GM12878 (cell line): ENCODE measurements around the gene EPOP.
A peak's percentile ranks its signal among the peaks of the same experiment; 100 is the strongest.

Experiments
- CBX5 ChIP-seq: sonication (generic); IDR thresholded peaks from 2 replicates; pipeline ENCODE4 v1.6.1; 2016; ENCODE audit warnings: low read depth, moderate library complexity, mild to moderate bottlenecking, inconsistent platforms
- CEBPB ChIP-seq, 2 experiments: fragments of 150-350 bp in 1 of 2; IDR thresholded peaks; 2 replicates each; pipeline ENCODE4 v1.6.1; 2012 to 2014; ENCODE audit warnings: low read depth in 2 of 2, low read length in 2 of 2, borderline replicate concordance in 1 of 2, inconsistent platforms in 1 of 2
- CREM ChIP-seq: IDR thresholded peaks from 2 replicates; pipeline ENCODE4 v1.6.1; 2014; ENCODE audit warnings: antibody characterized with exemption, low read depth
- EP300 ChIP-seq, 2 experiments: fragments of 150-350 bp in 1 of 2; IDR thresholded peaks; 2 replicates each; pipeline ENCODE4 v1.6.1; 2011 to 2012; ENCODE audit warnings: low read depth in 2 of 2, low read length in 2 of 2, borderline replicate concordance in 1 of 2, improper control_type of control experiment in 1 of 2, inconsistent platforms in 1 of 2; ENCODE audit not compliant: control insufficient read depth in 1 of 2
- HDAC2 ChIP-seq: fragments of 200-600 bp; sonication (generic); IDR thresholded peaks from 2 replicates; pipeline ENCODE4 v1.6.1; 2017
- NRF1 ChIP-seq: conservative IDR thresholded peaks from 2 replicates; pipeline ENCODE4 v1.6.1; 2011; ENCODE audit warnings: mild to moderate bottlenecking, low read depth, low read length, improper control_type of control experiment
- POLR2A ChIP-seq: IDR thresholded peaks from 2 replicates; pipeline ENCODE4 v1.6.1; 2011; ENCODE audit warnings: low read depth, mild to moderate bottlenecking, low read length
- POU2F2 ChIP-seq: IDR thresholded peaks from 3 replicates; pipeline ENCODE4 v1.6.1; 2011; ENCODE audit warnings: low read depth, mild to moderate bottlenecking, low read length, borderline replicate concordance
- SMARCA5 ChIP-seq: fragments of 450-650 bp; IDR thresholded peaks from 2 replicates; pipeline ENCODE4 v1.6.1; 2017; ENCODE audit warnings: mild to moderate bottlenecking
- TBL1XR1 ChIP-seq: IDR thresholded peaks from 2 replicates; pipeline ENCODE4 v1.6.1; 2012; ENCODE audit warnings: low read depth, low read length, improper control_type of control experiment
- TF ChIP-seq, protein P1 (sequence below): IDR thresholded peaks from 2 replicates; pipeline ENCODE4 v1.6.1; 2012; ENCODE audit warnings: low read depth, low read length, improper control_type of control experiment
- TF ChIP-seq, protein P2 (sequence below): IDR thresholded peaks from 2 replicates; pipeline ENCODE4 v1.6.1; 2011; ENCODE audit warnings: low read depth, mild to moderate bottlenecking, low read length, moderate library complexity, borderline replicate concordance; ENCODE audit errors: extremely low read depth
- TF ChIP-seq, protein P3 (sequence below): fragments of 450-650 bp; formaldehyde crosslinking; IDR thresholded peaks from 2 replicates; pipeline ENCODE4 v1.5.0; 2022; ENCODE audit warnings: mild to moderate bottlenecking, missing genetic modification characterization
- TF ChIP-seq, protein P4 (sequence below), 3 experiments: IDR thresholded peaks in 2 of 3; conservative IDR thresholded peaks in 1 of 3; 2 replicates each; pipeline ENCODE4 v1.5.1; 2011; ENCODE audit warnings: low read depth in 3 of 3, low read length in 3 of 3, mild to moderate bottlenecking in 3 of 3, control low read depth in 2 of 3, moderate library complexity in 2 of 3, inconsistent platforms in 1 of 3, mixed read lengths in 1 of 3; ENCODE audit not compliant: control insufficient read depth in 2 of 3, insufficient read depth in 1 of 3; ENCODE audit errors: extremely low read depth in 1 of 3

DNA sequence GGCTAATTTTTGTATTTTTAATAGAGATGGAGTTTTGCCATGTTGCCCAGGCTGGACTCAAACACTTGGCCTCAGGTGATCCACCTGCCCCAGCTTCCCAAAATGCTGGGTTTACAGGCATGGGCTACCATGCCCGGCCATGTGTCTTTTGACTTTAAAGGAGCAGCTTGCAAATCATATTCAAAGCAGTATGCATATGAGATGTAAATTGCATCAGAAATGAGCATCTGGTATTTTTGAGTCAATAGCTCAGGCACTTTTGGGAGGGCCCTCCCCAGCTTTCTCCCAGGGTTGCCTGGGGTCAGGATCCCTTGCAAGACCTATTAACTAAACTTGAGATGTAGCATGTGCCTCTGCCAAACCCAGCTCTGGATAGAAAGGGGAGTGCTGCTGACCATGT lies 21.5 kb downstream of the EPOP start:
- TF ChIP-seq SMARCA5, result no peak
- TF ChIP-seq, protein P1, sequence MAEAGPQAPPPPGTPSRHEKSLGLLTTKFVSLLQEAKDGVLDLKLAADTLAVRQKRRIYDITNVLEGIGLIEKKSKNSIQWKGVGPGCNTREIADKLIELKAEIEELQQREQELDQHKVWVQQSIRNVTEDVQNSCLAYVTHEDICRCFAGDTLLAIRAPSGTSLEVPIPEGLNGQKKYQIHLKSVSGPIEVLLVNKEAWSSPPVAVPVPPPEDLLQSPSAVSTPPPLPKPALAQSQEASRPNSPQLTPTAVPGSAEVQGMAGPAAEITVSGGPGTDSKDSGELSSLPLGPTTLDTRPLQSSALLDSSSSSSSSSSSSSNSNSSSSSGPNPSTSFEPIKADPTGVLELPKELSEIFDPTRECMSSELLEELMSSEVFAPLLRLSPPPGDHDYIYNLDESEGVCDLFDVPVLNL, result no peak
- peak; percentile 65; the same call in 1 of the 3 replicates for TF ChIP-seq POU2F2
- TF ChIP-seq, protein P2, sequence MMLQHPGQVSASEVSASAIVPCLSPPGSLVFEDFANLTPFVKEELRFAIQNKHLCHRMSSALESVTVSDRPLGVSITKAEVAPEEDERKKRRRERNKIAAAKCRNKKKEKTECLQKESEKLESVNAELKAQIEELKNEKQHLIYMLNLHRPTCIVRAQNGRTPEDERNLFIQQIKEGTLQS, result no peak
- no peak for TF ChIP-seq POLR2A
- TF ChIP-seq CEBPB (IDR thresholded peaks at IDR 0.05; ENCODE audit: borderline replicate concordance in 1 of 2, low read depth in 2 of 2, low read length in 2 of 2), result no peak
- TF ChIP-seq, protein P3, sequence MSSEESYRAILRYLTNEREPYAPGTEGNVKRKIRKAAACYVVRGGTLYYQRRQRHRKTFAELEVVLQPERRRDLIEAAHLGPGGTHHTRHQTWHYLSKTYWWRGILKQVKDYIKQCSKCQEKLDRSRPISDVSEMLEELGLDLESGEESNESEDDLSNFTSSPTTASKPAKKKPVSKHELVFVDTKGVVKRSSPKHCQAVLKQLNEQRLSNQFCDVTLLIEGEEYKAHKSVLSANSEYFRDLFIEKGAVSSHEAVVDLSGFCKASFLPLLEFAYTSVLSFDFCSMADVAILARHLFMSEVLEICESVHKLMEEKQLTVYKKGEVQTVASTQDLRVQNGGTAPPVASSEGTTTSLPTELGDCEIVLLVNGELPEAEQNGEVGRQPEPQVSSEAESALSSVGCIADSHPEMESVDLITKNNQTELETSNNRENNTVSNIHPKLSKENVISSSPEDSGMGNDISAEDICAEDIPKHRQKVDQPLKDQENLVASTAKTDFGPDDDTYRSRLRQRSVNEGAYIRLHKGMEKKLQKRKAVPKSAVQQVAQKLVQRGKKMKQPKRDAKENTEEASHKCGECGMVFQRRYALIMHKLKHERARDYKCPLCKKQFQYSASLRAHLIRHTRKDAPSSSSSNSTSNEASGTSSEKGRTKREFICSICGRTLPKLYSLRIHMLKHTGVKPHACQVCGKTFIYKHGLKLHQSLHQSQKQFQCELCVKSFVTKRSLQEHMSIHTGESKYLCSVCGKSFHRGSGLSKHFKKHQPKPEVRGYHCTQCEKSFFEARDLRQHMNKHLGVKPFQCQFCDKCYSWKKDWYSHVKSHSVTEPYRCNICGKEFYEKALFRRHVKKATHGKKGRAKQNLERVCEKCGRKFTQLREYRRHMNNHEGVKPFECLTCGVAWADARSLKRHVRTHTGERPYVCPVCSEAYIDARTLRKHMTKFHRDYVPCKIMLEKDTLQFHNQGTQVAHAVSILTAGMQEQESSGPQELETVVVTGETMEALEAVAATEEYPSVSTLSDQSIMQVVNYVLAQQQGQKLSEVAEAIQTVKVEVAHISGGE, result no peak
- no peak for TF ChIP-seq NRF1
- TF ChIP-seq CREM, result no peak
- TF ChIP-seq, protein P4, sequence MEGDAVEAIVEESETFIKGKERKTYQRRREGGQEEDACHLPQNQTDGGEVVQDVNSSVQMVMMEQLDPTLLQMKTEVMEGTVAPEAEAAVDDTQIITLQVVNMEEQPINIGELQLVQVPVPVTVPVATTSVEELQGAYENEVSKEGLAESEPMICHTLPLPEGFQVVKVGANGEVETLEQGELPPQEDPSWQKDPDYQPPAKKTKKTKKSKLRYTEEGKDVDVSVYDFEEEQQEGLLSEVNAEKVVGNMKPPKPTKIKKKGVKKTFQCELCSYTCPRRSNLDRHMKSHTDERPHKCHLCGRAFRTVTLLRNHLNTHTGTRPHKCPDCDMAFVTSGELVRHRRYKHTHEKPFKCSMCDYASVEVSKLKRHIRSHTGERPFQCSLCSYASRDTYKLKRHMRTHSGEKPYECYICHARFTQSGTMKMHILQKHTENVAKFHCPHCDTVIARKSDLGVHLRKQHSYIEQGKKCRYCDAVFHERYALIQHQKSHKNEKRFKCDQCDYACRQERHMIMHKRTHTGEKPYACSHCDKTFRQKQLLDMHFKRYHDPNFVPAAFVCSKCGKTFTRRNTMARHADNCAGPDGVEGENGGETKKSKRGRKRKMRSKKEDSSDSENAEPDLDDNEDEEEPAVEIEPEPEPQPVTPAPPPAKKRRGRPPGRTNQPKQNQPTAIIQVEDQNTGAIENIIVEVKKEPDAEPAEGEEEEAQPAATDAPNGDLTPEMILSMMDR (IDR thresholded peaks at IDR 0.05 in 2 of 3, conservative IDR thresholded peaks at IDR 0.05 in 1 of 3; ENCODE audit: control insufficient read depth in 2 of 3, extremely low read depth in 1 of 3, insufficient read depth in 1 of 3, low read depth in 3 of 3, low read length in 3 of 3), result no peak
- no peak for TF ChIP-seq EP300 (IDR thresholded peaks at IDR 0.05; ENCODE audit: borderline replicate concordance in 1 of 2, control insufficient read depth in 1 of 2, low read depth in 2 of 2, low read length in 2 of 2)
- TF ChIP-seq TBL1XR1, result no peak
- no peak for TF ChIP-seq HDAC2
- TF ChIP-seq CBX5, result no peak
